ENCODE results near the gene PICALM.
"Not testable (repeated sequence)": the region's sequence is repeated elsewhere in the genome, so short reads cannot be mapped to it uniquely, and the experiment has no call there.

PICALM gene

DNA sequence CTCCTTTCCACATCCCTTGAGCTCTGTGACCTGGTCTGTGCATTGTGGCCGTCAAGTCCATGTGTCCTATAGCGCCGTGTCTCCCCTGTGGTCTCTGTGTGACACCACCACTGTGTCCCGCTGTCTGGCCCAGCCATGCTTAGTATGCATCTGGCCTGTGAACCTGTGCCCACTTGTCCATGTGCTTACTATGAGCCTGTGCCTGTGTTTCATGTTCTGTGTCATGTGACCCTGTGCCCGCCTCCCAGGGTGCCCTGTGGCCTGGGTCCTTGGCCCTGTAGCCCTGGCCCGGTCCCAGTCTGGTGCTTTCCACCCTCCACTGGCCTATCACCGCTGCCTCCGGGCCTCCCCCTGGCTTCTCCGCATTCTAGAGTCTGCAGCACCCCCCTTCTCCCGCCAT, 133.1 kb downstream of the PICALM start:
- TF ChIP-seq, protein P1, sequence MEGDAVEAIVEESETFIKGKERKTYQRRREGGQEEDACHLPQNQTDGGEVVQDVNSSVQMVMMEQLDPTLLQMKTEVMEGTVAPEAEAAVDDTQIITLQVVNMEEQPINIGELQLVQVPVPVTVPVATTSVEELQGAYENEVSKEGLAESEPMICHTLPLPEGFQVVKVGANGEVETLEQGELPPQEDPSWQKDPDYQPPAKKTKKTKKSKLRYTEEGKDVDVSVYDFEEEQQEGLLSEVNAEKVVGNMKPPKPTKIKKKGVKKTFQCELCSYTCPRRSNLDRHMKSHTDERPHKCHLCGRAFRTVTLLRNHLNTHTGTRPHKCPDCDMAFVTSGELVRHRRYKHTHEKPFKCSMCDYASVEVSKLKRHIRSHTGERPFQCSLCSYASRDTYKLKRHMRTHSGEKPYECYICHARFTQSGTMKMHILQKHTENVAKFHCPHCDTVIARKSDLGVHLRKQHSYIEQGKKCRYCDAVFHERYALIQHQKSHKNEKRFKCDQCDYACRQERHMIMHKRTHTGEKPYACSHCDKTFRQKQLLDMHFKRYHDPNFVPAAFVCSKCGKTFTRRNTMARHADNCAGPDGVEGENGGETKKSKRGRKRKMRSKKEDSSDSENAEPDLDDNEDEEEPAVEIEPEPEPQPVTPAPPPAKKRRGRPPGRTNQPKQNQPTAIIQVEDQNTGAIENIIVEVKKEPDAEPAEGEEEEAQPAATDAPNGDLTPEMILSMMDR (conservative IDR thresholded peaks at IDR 0.05; ENCODE audit: low read length), result no peak
- no peak for DNase-seq (ENCODE audit: low read depth)

DNA sequence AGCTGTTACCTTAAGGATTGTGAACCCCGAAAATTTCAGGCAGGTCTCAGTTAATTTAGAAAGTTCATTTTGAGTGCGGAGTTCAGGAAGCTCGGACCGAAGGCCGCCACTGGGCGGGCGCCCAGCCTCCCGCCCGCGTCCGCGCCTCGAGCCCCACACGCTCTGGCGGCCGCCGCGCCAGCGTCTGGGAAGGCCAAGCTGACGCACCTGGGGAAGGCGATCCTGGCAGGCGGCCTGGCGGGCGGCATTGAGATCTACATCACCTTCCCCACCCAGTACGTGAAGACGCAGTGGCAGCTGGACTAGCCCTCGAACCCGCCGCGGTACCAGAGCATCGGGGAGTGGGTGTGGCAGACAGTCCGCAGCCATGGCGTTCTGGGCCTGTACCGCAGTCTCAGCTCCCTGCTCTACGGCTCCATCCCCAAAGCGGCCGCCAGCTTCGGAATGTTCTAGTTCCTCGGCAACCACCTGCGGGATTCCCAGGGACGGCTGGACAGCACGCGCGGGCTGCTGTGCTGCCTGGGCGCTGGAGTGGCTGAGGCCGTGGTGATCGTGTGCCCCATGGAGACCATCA, 134.2 kb downstream of the PICALM start:
- TF ChIP-seq, protein P1 (conservative IDR thresholded peaks at IDR 0.05; ENCODE audit: low read length), result no peak
- H3K4me3 ChIP-seq (ENCODE audit: low read length), result no peak overlapping the region

More for the DNA sequence above, 133.1 kb downstream of the PICALM start:
- no peak overlapping the region for H3K4me3 ChIP-seq (ENCODE audit: low read length)

DNA sequence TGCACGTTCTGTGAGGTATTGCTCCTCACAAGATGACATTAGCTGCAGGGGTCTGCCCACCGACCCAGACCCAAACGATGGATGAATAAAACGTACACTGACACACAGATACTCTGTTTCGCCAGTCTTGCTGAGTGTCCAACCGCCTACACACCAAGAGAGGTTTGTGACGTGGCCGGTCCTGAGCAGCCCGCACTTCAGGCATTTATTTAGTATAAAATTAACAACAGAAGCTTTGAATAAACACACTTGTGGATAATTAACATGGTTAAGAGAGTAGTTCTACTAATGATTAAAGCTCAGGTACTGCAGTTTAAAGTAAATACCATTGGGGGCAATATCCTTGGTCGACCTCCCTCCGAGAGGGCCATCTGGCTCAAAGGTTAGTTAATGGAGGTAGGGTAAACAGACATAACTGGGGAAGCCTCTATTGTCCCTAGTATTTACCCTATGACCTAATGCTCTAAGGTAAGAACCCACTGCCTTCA, 138.0 kb downstream of the PICALM start:
- no peak for DNase-seq (ENCODE audit: low read depth)
- TF ChIP-seq, protein P1 (conservative IDR thresholded peaks at IDR 0.05; ENCODE audit: low read length), result no peak
- H3K4me3 ChIP-seq (ENCODE audit: low read length), result no peak overlapping the region

More for the DNA sequence above, 134.2 kb downstream of the PICALM start:
- no peak for DNase-seq (ENCODE audit: low read depth)

DNA sequence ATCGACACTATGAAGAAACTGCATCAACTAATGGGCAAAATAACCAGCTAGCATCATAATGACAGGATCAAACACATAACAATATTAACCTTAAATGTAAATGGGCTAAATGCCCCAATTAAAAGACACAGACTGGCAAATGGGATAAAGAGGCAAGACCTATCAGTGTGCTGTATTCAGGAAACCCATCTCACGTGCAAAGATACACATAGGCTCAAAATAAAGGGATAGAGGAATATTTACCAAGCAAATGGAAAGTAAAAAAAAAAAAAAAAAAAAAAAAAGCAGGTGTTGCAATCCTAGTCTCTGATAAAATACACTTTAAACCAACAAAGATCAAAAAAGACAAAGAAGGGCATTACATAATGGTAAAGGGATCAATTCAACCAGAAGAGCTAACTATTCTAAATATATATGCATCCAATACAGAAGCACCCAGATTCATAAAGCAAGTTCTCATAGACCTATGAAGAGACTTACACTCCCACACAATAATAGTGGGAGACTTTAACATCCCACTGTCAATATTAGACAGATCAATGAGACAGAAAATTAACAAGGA, 142.2 kb downstream of the PICALM start:
- not testable (repeated sequence) for DNase-seq (ENCODE audit: low read depth)

DNA sequence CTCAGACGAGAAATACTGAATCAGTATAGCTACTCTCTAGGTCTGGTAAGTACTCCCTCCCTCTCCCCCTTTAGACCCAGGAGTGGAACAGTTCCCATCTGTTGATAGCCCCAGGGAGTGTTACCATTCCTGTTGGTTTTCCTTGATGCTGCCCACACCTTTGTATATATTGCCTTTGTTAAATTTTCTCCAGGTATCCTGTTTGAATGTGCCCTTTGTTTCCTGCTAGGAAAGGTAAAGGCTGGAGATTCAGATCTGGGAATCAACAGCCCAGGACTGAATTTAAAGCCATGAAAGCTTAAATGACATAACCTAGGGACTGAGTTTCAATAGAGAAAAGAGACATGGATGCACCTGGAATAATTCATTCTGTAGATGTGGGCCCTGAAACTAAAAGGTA, 145.4 kb downstream of the PICALM start:
- TF ChIP-seq, protein P1 (conservative IDR thresholded peaks at IDR 0.05; ENCODE audit: low read length), result no peak
- no peak overlapping the region for H3K4me3 ChIP-seq (ENCODE audit: low read length)
- no peak for DNase-seq (ENCODE audit: low read depth)

More for the DNA sequence above, 142.2 kb downstream of the PICALM start:
- not testable (repeated sequence) for H3K4me3 ChIP-seq (ENCODE audit: low read length)

DNA sequence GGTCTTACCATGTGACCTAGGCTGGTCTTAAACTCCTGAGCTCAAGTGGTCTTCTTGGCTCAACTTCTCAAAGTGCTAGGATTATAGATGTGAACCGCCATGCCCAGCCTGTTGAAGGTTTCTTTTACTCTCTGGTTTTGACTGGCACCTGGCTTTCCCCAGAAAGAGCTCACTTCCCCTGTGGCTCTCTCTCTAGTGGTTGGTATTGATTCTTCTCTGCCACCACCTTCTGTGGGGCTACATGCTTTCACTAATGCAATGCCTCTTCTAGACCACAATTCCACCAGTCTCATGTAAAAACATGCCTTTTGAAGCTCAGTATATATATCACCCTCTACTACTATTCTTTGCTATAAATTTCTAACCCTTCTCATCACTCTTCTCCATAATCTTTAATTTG, 146.5 kb downstream of the PICALM start:
- H3K4me3 ChIP-seq (ENCODE audit: low read length), result no peak overlapping the region
- DNase-seq (ENCODE audit: low read depth), result no peak
- TF ChIP-seq, protein P1 (conservative IDR thresholded peaks at IDR 0.05; ENCODE audit: low read length), result no peak

DNA sequence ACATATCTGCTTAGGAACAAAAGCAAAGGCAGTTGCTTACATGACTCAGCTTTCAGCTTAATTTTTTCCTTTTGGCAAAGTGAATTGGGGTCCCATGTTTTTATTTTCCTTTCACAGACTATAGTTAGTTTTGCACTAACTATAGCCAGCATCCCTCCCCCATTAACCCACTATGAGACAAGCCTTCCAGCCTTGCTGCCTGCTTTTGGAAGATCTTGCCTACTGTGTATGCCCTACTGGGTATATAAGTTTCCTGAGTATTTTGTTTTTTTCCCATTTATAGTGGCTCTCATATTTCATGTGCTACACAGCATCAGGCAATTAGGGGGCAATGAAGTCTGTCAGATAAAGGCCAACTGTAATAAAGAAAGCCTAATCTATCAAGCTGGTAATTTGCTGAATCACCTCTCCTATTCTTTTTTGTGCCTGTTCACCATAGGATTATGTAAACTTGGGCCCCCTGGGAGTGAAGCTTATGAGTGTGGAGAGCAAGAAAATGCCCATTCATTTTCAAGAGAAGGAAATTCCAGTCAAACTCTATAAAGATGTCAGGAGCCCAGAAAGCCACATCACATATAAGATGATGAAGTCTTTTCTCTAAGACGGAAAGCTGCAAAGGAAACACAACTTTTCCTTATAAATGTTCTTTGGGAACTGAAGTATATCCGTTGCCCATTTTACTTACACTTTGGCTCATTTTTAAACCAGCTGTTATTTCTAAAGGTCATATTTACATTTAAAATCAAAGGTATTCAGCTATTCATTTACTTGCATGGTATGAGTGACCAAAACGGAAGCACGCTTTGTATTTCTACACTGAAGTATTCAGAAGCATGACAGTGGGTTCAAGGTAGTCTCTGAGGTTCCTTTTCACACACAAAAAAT, 149.7 kb downstream of the PICALM start:
- DNase-seq (ENCODE audit: low read depth), result peak; percentile 33
- TF ChIP-seq, protein P1 (conservative IDR thresholded peaks at IDR 0.05; ENCODE audit: low read length), result no peak

More for the DNA sequence above, 149.7 kb downstream of the PICALM start:
- no peak overlapping the region for H3K4me3 ChIP-seq (ENCODE audit: low read length)
